ENCODE measurements around the gene SYCP2. TPM values are rescaled to one million over a fixed set of nuclear protein-coding genes. Genes with fewer than 3 reads are reported as not detected.

The SYCP2 gene
- total and polyA plus RNA-seq, 2 of the 8 experiments (the other 6 are each of a cell fraction or from before 2014, with no cell fraction given), result 0.02 to 0.50 TPM

GRCh38 chr20:59829054-59829785, 104.2 kb downstream of the SYCP2 start:
- no peaks in the 10 kb centered on the region for H3K79me1 ChIP-seq (ENCODE audit: low read depth, low read length)
- no peak overlapping the region for H2BK20ac ChIP-seq (ENCODE audit: low read length)
- H2BK12ac ChIP-seq (ENCODE audit: low read depth, low read length), result no peak overlapping the region
- 80% methylated on average over 19 of the region's 19 CpGs; no CpG with 5 or more reads in 1 of the 2 experiments for WGBS, 2 experiments (ENCODE audit: extremely low coverage in 1 of 2, insufficient coverage in 1 of 2, insufficient read length in 1 of 2, insufficient replicate concordance in 2 of 2, low coverage in 1 of 2, low lambda C conversion rate in 2 of 2, missing lambda C conversion rate in 1 of 2)
- CTCF ChIA-PET (ENCODE audit: partially characterized antibody), result no interaction called here
- H4K5ac ChIP-seq (ENCODE audit: insufficient read length, low read depth, low read length), result no peak overlapping the region
- peaks cover 2% of the 10 kb centered on the region; the same call in 1 of the 2 replicates for H3K23me2 ChIP-seq (ENCODE audit: low read depth, low read length)
- H3K27me3 ChIP-seq (replicated peaks in 1 of 4; ENCODE audit: control insufficient read depth in 3 of 4, extremely low read depth in 1 of 4, insufficient read depth in 3 of 4, low read length in 3 of 4), result peaks cover 0 to 3% (median 0%) of the 10 kb centered on the region in 4 experiments; a peak in 1 of 7 replicates
- H2BK5ac ChIP-seq (ENCODE audit: low read depth, low read length), result no peak overlapping the region
- TF ChIP-seq CHD2 (IDR thresholded peaks at IDR 0.05; ENCODE audit: low read length) (no peak), EGR1 (IDR thresholded peaks at IDR 0.05; ENCODE audit: borderline replicate concordance, low read depth, low read length) (no peak), SP4 (IDR thresholded peaks at IDR 0.05; ENCODE audit: low read length) (no peak), SAP30 (IDR thresholded peaks at IDR 0.05; ENCODE audit: insufficient read depth, insufficient replicate concordance, low read length) (no peak), HDAC6 (IDR thresholded peaks at IDR 0.05; ENCODE audit: low read depth, low read length) (no peak), E2F6 (IDR thresholded peaks at IDR 0.05) (no peak)
- no peak overlapping the region for H2AFZ ChIP-seq (ENCODE audit: low read length)
- POLR2A ChIA-PET (ENCODE audit: partially characterized antibody), result no interaction called here
- peak overlapping the region; percentile 57; the same call in 1 of the 2 replicates for H4K8ac ChIP-seq (ENCODE audit: extremely low read depth, insufficient read depth, low read length)
- H3K23ac ChIP-seq (ENCODE audit: insufficient read length), result no peak overlapping the region
- H2BK15ac ChIP-seq (ENCODE audit: low read length), result no peak overlapping the region
- H3K9me3 ChIP-seq (ENCODE audit: insufficient read depth in 2 of 2, low read depth in 1 of 2, low read length in 1 of 2), result peaks cover 88 to 100% of the 10 kb centered on the region in 2 experiments
- no peaks in the 10 kb centered on the region for H3K79me2 ChIP-seq (ENCODE audit: control insufficient read depth in 1 of 2, insufficient read depth in 2 of 2, low read length in 2 of 2)
- no peak overlapping the region for H3K27ac ChIP-seq (ENCODE audit: low read depth, low read length)
- no peak overlapping the region for H2AK5ac ChIP-seq (ENCODE audit: low read depth, low read length)
- no peak overlapping the region for H2BK120ac ChIP-seq (replicated peaks; ENCODE audit: low read depth, low read length)
- H4K91ac ChIP-seq (replicated peaks; ENCODE audit: insufficient read length, low read length), result no peak overlapping the region
- H3K36me3 ChIP-seq (ENCODE audit: control insufficient read depth in 2 of 4, insufficient read depth in 4 of 4, low read length in 3 of 4), result no peaks in the 10 kb centered on the region; a peak in 1 of 8 replicates
- no peak overlapping the region for H3K4me3 ChIP-seq (ENCODE audit: extremely low read depth in 1 of 4, insufficient read depth in 2 of 4, low read depth in 3 of 4, low read length in 4 of 4)
- no peak overlapping the region for H3K4ac ChIP-seq (replicated peaks; ENCODE audit: insufficient read length, low read depth, low read length)
- no peak overlapping the region for H3K4me2 ChIP-seq (ENCODE audit: insufficient read depth in 1 of 2, low read depth in 2 of 2, low read length in 2 of 2)
- no peak overlapping the region for H3K56ac ChIP-seq (replicated peaks; ENCODE audit: insufficient read length, low read depth, low read length)
- peaks cover 0 to 1% of the 10 kb centered on the region in 2 experiments for H4K20me1 ChIP-seq (replicated peaks in 1 of 2; ENCODE audit: control insufficient read depth in 1 of 2, insufficient read depth in 2 of 2, low read length in 2 of 2)
- H3K14ac ChIP-seq (ENCODE audit: insufficient read length), result no peak overlapping the region
- H3K9ac ChIP-seq (replicated peaks in 1 of 4; ENCODE audit: extremely low read depth in 1 of 4, low read depth in 3 of 4, low read length in 3 of 4), result no peak overlapping the region
- no peak overlapping the region for H3K18ac ChIP-seq (ENCODE audit: extremely low read depth, low read length)
- DNase-seq (ENCODE audit: low read depth in 1 of 2, low spot score in 2 of 2), result peak in 1 of 2 experiments; percentile 19
- peaks cover 0 to 2% (median 0%) of the 10 kb centered on the region in 4 experiments; a peak in 1 of 7 replicates for H3K4me1 ChIP-seq (replicated peaks in 1 of 4; ENCODE audit: control insufficient read depth in 3 of 4, insufficient read depth in 4 of 4, low read length in 3 of 4)
- no peak for FAIRE-seq

Data from H1 (cell line).